Measurements from ENCODE around the gene XPOT. TPM values are rescaled to one million over a fixed set of nuclear protein-coding genes. Genes with fewer than 3 reads are reported as not detected.
A peak's percentile ranks its signal among the peaks of the same experiment; 100 is the strongest.

XPOT gene
- total RNA-seq, 2 experiments from 2014 or later: 145 to 153 TPM

GRCh38 chr12:64456119-64456518 is 51.9 kb downstream of the XPOT start:
- Mint-ChIP-seq H3K4me3 (no peak overlapping the region), H3K27me3 (no peaks in the 10 kb centered on the region), H3K4me1 (ENCODE audit: low read depth) (peaks cover 58% of the 10 kb centered on the region), H3K36me3 (peaks cover 17% of the 10 kb centered on the region), H3K27ac (peak overlapping the region; percentile 74), H3K9me3 (no peaks in the 10 kb centered on the region)
- DNase-seq: no peak
- ChIA-PET POLR2A (interaction anchor here (1.6 kb wide), 1 partner anchor 52 kb away, joined by 3 read pairs; the partner anchor contains the start of gene XPOT), CTCF (no interaction called here)
- intact Hi-C loops (cut with micrococcal nuclease): loop anchor here (5.0 kb wide), 1 partner anchor 226 kb away; no protein-coding TSS in a partner anchor

DNA sequence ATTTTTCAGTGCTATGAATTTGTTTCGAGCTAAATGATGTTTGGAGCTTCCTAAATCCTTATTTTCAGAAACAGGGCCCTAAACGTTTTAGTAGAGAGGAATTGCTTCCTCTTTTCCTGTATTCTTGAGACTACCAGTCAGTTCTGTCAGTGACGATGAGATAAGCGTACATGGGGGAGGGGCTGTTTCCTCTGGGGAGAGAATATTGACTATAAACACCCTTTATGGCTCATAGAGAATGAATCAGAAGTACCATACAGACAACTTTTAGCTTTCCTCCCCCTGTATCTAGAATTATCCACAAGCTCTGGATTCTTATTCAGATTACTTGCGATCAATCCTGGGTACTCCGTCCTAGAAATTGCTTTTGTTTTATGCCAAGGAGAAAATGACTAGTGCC is 52.8 kb downstream of the XPOT start:
- H3K36me3 Mint-ChIP-seq: peaks cover 21% of the 10 kb centered on the region
- CTCF ChIA-PET: no interaction called here

DNA sequence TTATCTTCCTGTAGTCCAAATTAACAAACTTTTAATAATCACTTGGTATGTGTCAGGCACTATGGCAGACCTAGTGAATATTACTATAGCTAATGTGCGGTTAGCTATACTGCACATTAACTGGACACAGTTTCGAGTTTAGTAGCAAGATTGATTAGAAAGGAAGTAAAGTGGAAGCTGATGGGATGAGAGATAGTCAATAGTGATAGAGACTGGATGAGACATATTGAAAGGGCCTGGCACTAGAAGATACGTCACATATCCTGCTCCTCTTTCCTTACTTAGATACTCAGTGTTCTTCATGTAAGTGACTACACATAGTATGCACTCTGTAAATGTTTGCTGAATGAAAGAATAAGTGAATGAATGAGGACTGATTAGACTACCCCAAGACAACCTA is 53.3 kb downstream of the XPOT start:
- ChIA-PET POLR2A (interaction anchor here (0.7 to 1.5 kb wide), 2 partner anchors 25 to 53 kb away, joined by 3 to 4 read pairs; partner anchors contain the start of gene XPOT), CTCF (no interaction called here)
- no peaks in the 10 kb centered on the region for H3K27me3 Mint-ChIP-seq
- intact Hi-C loops (cut with micrococcal nuclease): loop anchor here (1.0 to 5.0 kb wide), 2 partner anchors 53 to 225 kb away; partner anchors contain the start of gene XPOT
- H3K36me3 Mint-ChIP-seq: peaks cover 19% of the 10 kb centered on the region
- peak overlapping the region; percentile 63 for H3K27ac Mint-ChIP-seq
- H3K4me3 Mint-ChIP-seq: no peak overlapping the region
- DNase-seq: no peak
- H3K9me3 Mint-ChIP-seq: no peaks in the 10 kb centered on the region
- peaks cover 55% of the 10 kb centered on the region for H3K4me1 Mint-ChIP-seq (ENCODE audit: low read depth)

More for the DNA sequence above, 52.8 kb downstream of the XPOT start:
- Mint-ChIP-seq H3K4me1 (ENCODE audit: low read depth) (peaks cover 55% of the 10 kb centered on the region), H3K27ac (peak overlapping the region; percentile 63), H3K4me3 (no peak overlapping the region), H3K9me3 (no peaks in the 10 kb centered on the region), H3K27me3 (no peaks in the 10 kb centered on the region)
- intact Hi-C loops (cut with micrococcal nuclease): loop anchor here (1.0 to 5.0 kb wide), 2 partner anchors 53 to 225 kb away; partner anchors contain the start of gene XPOT
- POLR2A ChIA-PET: interaction anchor here (0.7 to 1.5 kb wide), 3 partner anchors 25 to 53 kb away, joined by 3 to 5 read pairs (median 4); partner anchors contain the start of gene XPOT
- DNase-seq: peak; percentile 67

DNA sequence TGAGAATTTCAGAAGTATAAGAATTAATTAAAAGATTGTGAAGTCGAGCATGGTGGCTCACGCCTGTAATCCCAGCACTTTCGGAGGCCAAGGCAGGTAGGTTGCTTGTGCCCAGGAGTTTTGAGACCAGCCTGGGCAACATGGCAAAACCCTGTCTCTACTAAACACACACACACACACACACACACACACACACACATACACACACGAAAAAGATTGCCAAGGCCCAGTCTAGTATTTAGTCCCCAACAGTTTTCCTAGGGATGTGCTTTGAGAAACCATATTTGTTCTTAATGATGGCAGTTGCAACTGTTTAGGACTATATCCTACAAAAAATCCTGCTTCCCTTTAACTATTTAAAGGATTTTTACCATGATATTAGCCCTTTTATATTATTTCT is 53.7 kb downstream of the XPOT start:
- Mint-ChIP-seq H3K4me3 (no peak overlapping the region), H3K36me3 (peaks cover 19% of the 10 kb centered on the region), H3K4me1 (ENCODE audit: low read depth) (peaks cover 54% of the 10 kb centered on the region), H3K27me3 (no peaks in the 10 kb centered on the region), H3K27ac (peak overlapping the region; percentile 63), H3K9me3 (no peaks in the 10 kb centered on the region)
- intact Hi-C loops (cut with micrococcal nuclease): loop anchor here (1.0 to 5.0 kb wide), 2 partner anchors 54 to 224 kb away; partner anchors contain the start of gene XPOT
- no peak for DNase-seq
- ChIA-PET POLR2A (interaction anchor here (1.5 kb wide), 1 partner anchor 54 kb away, joined by 4 read pairs; the partner anchor contains the start of gene XPOT), CTCF (no interaction called here)

DNA sequence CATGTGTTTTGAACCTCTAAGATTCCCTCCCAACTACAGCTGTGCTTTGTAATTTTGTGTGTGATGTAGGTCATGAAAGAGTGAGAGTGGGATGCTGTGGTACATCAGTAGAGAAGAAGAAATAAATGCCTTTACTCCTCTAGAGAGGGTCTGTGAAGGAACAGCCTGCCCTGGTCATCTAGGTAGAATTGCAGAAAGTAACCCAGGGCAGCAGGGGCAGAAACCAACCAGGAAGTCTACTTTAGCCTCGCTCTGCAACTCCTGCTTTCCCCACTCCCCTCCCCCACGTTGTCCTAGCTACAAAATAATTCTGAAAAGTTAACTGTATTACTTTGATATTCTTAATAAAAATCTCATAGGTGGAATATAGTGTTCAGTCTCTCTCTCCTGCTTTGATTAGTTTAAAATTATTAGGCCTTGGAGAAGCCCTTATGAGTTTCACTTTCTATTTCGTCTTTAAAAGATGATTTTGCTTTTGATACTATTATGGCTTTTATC is 55.3 kb downstream of the XPOT start:
- peaks cover 20% of the 10 kb centered on the region for H3K36me3 Mint-ChIP-seq
- H3K4me1 Mint-ChIP-seq (ENCODE audit: low read depth): peaks cover 45% of the 10 kb centered on the region
- CTCF ChIA-PET: no interaction called here

GRCh38 chr12:64461634-64462414 is 57.6 kb downstream of the XPOT start:
- intact Hi-C loops (cut with micrococcal nuclease): no loop called here
- Mint-ChIP-seq H3K4me3 (no peak overlapping the region), H3K9me3 (no peaks in the 10 kb centered on the region), H3K36me3 (peaks cover 28% of the 10 kb centered on the region), H3K27ac (no peak overlapping the region), H3K4me1 (ENCODE audit: low read depth) (peaks cover 31% of the 10 kb centered on the region), H3K27me3 (no peaks in the 10 kb centered on the region)
- ChIA-PET POLR2A (no interaction called here), CTCF (no interaction called here)
- DNase-seq: peak; percentile 36

More for the DNA sequence above, 55.3 kb downstream of the XPOT start:
- DNase-seq: no peak
- intact Hi-C loops (cut with micrococcal nuclease): loop anchor here (1.0 to 5.0 kb wide), 2 partner anchors 8 to 223 kb away; no protein-coding TSS in a partner anchor
- Mint-ChIP-seq H3K4me3 (peak overlapping the region; percentile 77), H3K9me3 (no peaks in the 10 kb centered on the region), H3K27me3 (no peaks in the 10 kb centered on the region), H3K27ac (peak overlapping the region; percentile 91)
- POLR2A ChIA-PET: no interaction called here

DNA sequence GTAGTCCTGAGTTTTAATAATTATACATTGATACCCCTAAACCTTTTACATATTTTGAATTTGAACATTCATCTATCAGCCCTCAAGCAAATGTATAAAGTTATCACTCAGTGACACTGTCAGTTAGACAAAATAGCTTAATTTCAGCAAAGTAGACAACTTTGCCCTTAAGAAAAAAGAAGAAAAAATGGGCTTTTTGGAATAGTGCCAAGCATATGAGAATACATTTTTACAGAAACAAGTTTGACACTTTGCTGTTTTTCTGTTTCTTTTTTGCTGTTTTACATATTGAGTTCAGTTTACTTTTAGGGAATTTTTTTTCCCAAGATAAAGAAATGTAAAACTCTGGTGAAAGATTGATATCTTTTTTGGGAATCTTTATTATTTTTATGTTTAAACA is 62.0 kb downstream of the XPOT start:
- H3K27me3 Mint-ChIP-seq: no peaks in the 10 kb centered on the region
- CTCF ChIA-PET: no interaction called here
- H3K27ac Mint-ChIP-seq: no peak overlapping the region
- no peaks in the 10 kb centered on the region for H3K9me3 Mint-ChIP-seq
- intact Hi-C loops (cut with micrococcal nuclease): no loop called here
- peaks cover 26% of the 10 kb centered on the region for H3K36me3 Mint-ChIP-seq
- peaks cover 4% of the 10 kb centered on the region for H3K4me1 Mint-ChIP-seq (ENCODE audit: low read depth)
- H3K4me3 Mint-ChIP-seq: no peak overlapping the region
- DNase-seq: no peak
- POLR2A ChIA-PET: no interaction called here

- CTCF ChIA-PET: interaction anchor here (0.7 kb wide), 1 partner anchor 219 kb away, joined by 3 read pairs; no protein-coding TSS in a partner anchor
- H3K4me1 Mint-ChIP-seq (ENCODE audit: low read depth): no peaks in the 10 kb centered on the region
- H3K4me3 Mint-ChIP-seq: no peak overlapping the region
- H3K9me3 Mint-ChIP-seq: no peaks in the 10 kb centered on the region
- H3K27ac Mint-ChIP-seq: no peak overlapping the region
- POLR2A ChIA-PET: no interaction called here
- DNase-seq: no peak
- H3K27me3 Mint-ChIP-seq: no peaks in the 10 kb centered on the region
- peaks cover 34% of the 10 kb centered on the region for H3K36me3 Mint-ChIP-seq
- intact Hi-C loops (cut with micrococcal nuclease): no loop called here
These were observed 64.8 kb downstream of the XPOT start for GRCh38 chr12:64468966-64469365.

- ChIA-PET POLR2A (no interaction called here), CTCF (interaction anchor here (0.7 kb wide), 1 partner anchor 219 kb away, joined by 3 read pairs; no protein-coding TSS in a partner anchor)
- DNase-seq: no peak
- Mint-ChIP-seq H3K4me1 (ENCODE audit: low read depth) (no peaks in the 10 kb centered on the region), H3K4me3 (no peak overlapping the region), H3K9me3 (no peaks in the 10 kb centered on the region), H3K27ac (no peak overlapping the region), H3K36me3 (peaks cover 35% of the 10 kb centered on the region), H3K27me3 (no peaks in the 10 kb centered on the region)
- intact Hi-C loops (cut with micrococcal nuclease): no loop called here
These were observed 65.4 kb downstream of the XPOT start for GRCh38 chr12:64469455-64470142.

- intact Hi-C loops (cut with micrococcal nuclease): no loop called here
- H3K27ac Mint-ChIP-seq: no peak overlapping the region
- ChIA-PET POLR2A (no interaction called here), CTCF (interaction anchor here (1.2 kb wide), 1 partner anchor 79 kb away, joined by 3 read pairs; no protein-coding TSS in a partner anchor)
- H3K27me3 Mint-ChIP-seq: no peaks in the 10 kb centered on the region
- no peak for DNase-seq
- H3K4me3 Mint-ChIP-seq: no peak overlapping the region
- no peaks in the 10 kb centered on the region for H3K4me1 Mint-ChIP-seq (ENCODE audit: low read depth)
- H3K36me3 Mint-ChIP-seq: peaks cover 37% of the 10 kb centered on the region
- peaks cover 4% of the 10 kb centered on the region for H3K9me3 Mint-ChIP-seq
These were observed 66.3 kb downstream of the XPOT start for GRCh38 chr12:64470495-64470894.

DNA sequence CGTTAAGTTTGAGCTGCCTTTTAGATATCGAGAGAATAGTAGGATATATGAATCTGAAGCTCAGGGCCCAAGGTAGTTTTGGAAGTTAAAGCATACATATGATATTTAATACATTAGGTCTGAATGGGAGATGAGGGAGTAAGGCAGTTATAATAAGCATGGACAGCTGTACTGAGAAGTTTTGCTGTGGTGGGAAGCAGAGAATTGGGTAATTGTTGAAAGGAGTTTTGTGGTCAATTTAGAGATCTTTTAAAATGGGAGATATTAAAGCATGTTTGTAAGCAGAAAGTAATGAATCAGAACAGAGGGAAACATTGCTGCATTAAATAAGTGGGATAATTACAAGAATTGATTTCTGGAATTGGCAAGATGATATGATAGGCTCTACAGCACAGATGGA is 69.0 kb downstream of the XPOT start:
- DNase-seq: no peak
- Mint-ChIP-seq H3K27ac (no peak overlapping the region), H3K27me3 (no peaks in the 10 kb centered on the region), H3K9me3 (peaks cover 20% of the 10 kb centered on the region), H3K4me3 (no peak overlapping the region), H3K4me1 (ENCODE audit: low read depth) (no peaks in the 10 kb centered on the region), H3K36me3 (peaks cover 52% of the 10 kb centered on the region)
- POLR2A ChIA-PET: no interaction called here
- intact Hi-C loops (cut with micrococcal nuclease): no loop called here
- CTCF ChIA-PET: no interaction called here

DNA sequence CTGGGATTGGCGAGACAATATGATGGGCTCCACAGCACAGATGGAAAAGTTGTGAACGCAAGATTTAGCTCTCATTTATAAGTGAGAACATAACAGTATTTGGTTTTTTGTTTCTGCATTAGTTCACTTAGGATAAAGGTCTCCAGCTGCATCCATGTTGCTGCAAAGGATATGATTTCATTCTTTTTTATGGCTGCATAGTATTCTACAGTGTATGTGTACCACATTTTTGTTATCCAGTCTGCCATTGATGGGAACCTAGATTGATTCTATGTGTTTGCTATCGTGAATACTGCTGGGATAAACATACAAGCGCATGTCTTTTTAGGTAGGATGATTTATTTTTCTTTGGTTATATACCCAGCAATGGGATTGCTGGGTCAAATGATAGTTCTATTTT is 71.3 kb downstream of the XPOT start:
- DNase-seq: no peak
- Mint-ChIP-seq H3K4me1 (ENCODE audit: low read depth) (no peaks in the 10 kb centered on the region), H3K36me3 (peaks cover 52% of the 10 kb centered on the region), H3K27ac (no peak overlapping the region), H3K27me3 (no peaks in the 10 kb centered on the region), H3K9me3 (peaks cover 20% of the 10 kb centered on the region), H3K4me3 (no peak overlapping the region)
- POLR2A ChIA-PET: no interaction called here
- intact Hi-C loops (cut with micrococcal nuclease): no loop called here
- CTCF ChIA-PET: no interaction called here

All from activated CD4-positive, alpha-beta memory T cell treated with anti-CD3 and anti-CD28 coated beads for 36 hours (primary cell).